ENCODE results near the gene RPLP2. TPM values are rescaled to one million over a fixed set of nuclear protein-coding genes. Genes with fewer than 3 reads are reported as not detected.

RPLP2 gene
- total RNA-seq, 1 experiment from 2014 or later = 2,142 TPM

DNA sequence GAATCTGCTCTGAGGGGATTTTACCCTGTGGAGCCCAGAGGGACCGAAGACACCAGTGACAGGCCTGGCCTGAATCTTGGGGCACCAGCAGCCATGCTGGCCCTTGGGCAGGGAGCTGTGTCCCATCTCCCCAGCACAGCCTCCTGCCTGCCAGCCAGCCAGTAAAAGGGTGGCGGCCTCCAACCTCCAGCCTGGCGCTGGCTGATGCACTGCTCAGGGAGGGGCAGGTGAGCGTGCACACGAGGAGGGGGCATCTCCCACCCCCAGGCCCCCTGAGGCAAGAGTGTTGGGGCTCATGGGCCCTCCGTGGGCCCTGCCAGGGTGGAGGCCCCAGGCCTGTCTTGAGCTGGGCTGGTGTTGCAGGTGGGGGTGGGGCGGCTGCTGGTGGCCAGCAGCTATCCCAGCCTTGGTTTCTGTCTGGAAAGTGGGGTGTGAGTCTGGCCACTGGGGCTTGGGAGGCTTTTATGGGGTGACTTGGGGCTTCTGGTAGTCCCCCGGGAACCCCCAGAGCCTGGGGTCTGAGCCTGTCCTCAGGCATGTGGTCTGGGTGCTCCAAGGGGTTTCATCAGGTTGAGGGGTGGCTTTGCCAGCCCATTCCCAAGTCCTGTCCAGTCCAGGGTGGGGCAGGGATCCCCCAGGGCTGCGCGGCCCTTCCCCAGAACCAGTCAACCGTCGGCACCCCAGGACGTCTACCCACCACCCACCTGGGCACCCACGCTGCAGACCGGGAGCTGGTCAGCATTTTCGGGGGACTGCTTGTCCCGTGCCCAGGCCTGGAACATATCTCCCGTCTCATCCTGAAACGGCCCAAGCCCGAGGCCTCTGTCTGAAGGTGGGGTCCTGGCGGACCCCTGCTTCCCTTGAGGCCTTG is 50.7 kb downstream of the RPLP2 start:
- no peak for DNase-seq (ENCODE audit: unreplicated experiment)
- Mint-ChIP-seq H3K4me1 (ENCODE audit: insufficient read depth, unreplicated experiment) (no peaks in the 10 kb centered on the region), H3K4me3 (ENCODE audit: unreplicated experiment) (no peak overlapping the region), H3K9me3 (ENCODE audit: unreplicated experiment) (no peaks in the 10 kb centered on the region), H3K27me3 (ENCODE audit: insufficient read depth, unreplicated experiment) (no peaks in the 10 kb centered on the region), H3K27ac (ENCODE audit: low read depth, unreplicated experiment) (no peak overlapping the region), H3K36me3 (ENCODE audit: insufficient read depth, unreplicated experiment) (peaks cover 40% of the 10 kb centered on the region)
- intact Hi-C loops (cut with micrococcal nuclease) = no loop called here
- ChIA-PET CTCF (no interaction called here), POLR2A (interaction anchor here (1.2 to 1.4 kb wide), 2 partner anchors 14 kb away, joined by 3 to 4 read pairs; no protein-coding TSS in a partner anchor)
- BruUV-seq (replicated peaks) = no TSS peak
- no peak for TF ChIP-seq CTCF (IDR thresholded peaks at IDR 0.05; ENCODE audit: unreplicated experiment)

DNA sequence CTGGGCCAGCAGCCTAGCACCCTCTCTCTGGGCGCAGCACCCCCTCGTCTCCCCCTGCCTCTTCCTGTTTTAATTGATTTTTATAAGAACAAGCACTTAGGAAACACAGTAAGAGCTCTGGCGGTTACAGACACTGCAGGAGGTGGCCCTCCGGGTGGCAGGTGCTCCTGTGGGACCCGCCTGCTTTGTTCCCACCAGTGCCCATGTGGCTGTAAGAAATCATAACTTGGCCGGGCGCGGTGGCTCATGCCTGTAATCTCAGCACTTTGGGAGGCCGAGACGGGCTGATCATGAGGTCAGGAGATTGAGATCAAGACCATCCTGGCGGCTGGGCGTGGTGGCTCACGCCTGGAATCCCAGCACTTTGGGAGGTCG is 51.3 kb downstream of the RPLP2 start:
- Mint-ChIP-seq H3K9me3 (ENCODE audit: unreplicated experiment) (no peaks in the 10 kb centered on the region), H3K4me1 (ENCODE audit: insufficient read depth, unreplicated experiment) (no peaks in the 10 kb centered on the region), H3K27me3 (ENCODE audit: insufficient read depth, unreplicated experiment) (no peaks in the 10 kb centered on the region), H3K27ac (ENCODE audit: low read depth, unreplicated experiment) (no peak overlapping the region), H3K36me3 (ENCODE audit: insufficient read depth, unreplicated experiment) (peaks cover 46% of the 10 kb centered on the region), H3K4me3 (ENCODE audit: unreplicated experiment) (no peak overlapping the region)
- DNase-seq (ENCODE audit: unreplicated experiment) = no peak
- TF ChIP-seq CTCF (IDR thresholded peaks at IDR 0.05; ENCODE audit: unreplicated experiment) = no peak
- POLR2A ChIA-PET = interaction anchor here (1.2 to 1.4 kb wide), 2 partner anchors 15 to 34 kb away, joined by 3 to 4 read pairs; no protein-coding TSS in a partner anchor
- BruUV-seq (replicated peaks) = no TSS peak
- CTCF ChIA-PET = no interaction called here
- intact Hi-C loops (cut with micrococcal nuclease) = no loop called here

- no peak for DNase-seq (ENCODE audit: unreplicated experiment)
- no peak overlapping the region for H3K27ac Mint-ChIP-seq (ENCODE audit: low read depth, unreplicated experiment)
- no peaks in the 10 kb centered on the region for H3K4me1 Mint-ChIP-seq (ENCODE audit: insufficient read depth, unreplicated experiment)
- ChIA-PET CTCF (interaction anchor here (1.4 kb wide), 1 partner anchor 14 kb away, joined by 4 read pairs; no protein-coding TSS in a partner anchor), POLR2A (interaction anchor here (1.0 to 1.4 kb wide), 2 partner anchors 16 to 33 kb away, joined by 4 to 6 read pairs; no protein-coding TSS in a partner anchor)
- H3K27me3 Mint-ChIP-seq (ENCODE audit: insufficient read depth, unreplicated experiment) = no peaks in the 10 kb centered on the region
- no peak for TF ChIP-seq CTCF (IDR thresholded peaks at IDR 0.05; ENCODE audit: unreplicated experiment)
- no peak overlapping the region for H3K4me3 Mint-ChIP-seq (ENCODE audit: unreplicated experiment)
- peaks cover 57% of the 10 kb centered on the region for H3K36me3 Mint-ChIP-seq (ENCODE audit: insufficient read depth, unreplicated experiment)
- H3K9me3 Mint-ChIP-seq (ENCODE audit: unreplicated experiment) = no peaks in the 10 kb centered on the region
- BruUV-seq (replicated peaks) = no TSS peak
- intact Hi-C loops (cut with micrococcal nuclease) = no loop called here
Measured at GRCh38 chr11:862081-862661, 52.4 kb downstream of the RPLP2 start.

Other genes starting within 250 kb of the RPLP2 start
- 6.1 and 8.0 TPM in 2 replicates for gene LMNTD2, start 249.2 kb upstream of the RPLP2 start, total RNA-seq (2022)
- gene RASSF7, start 249.0 kb upstream of the RPLP2 start, total RNA-seq (2022) = 11.4 and 13.3 TPM in 2 replicates
- gene PHRF1, start 233.5 kb upstream of the RPLP2 start, total RNA-seq (2022) = 29.9 and 31.8 TPM in 2 replicates
- gene IRF7, start 194.0 kb upstream of the RPLP2 start, total RNA-seq (2022) = 7.7 and 9.5 TPM in 2 replicates
- gene CDHR5, start 185.0 kb upstream of the RPLP2 start, total RNA-seq (2022) = not detected in 2 replicates
- gene SCT, start 182.8 kb upstream of the RPLP2 start, total RNA-seq (2022) = not detected in 2 replicates
- gene DRD4, start 172.7 kb upstream of the RPLP2 start, total RNA-seq (2022) = 0.44 and 1.3 TPM in 2 replicates
- gene DEAF1, start 114.7 kb upstream of the RPLP2 start, total RNA-seq (2022) = 46.8 and 54.1 TPM in 2 replicates
- 12.2 and 12.8 TPM in 2 replicates for gene TMEM80, start 114.2 kb upstream of the RPLP2 start, total RNA-seq (2022)
- gene EPS8L2, start 103.7 kb upstream of the RPLP2 start, total RNA-seq (2022) = 109 and 119 TPM in 2 replicates
- 93.8 and 137 TPM in 2 replicates for gene TALDO1, start 62.5 kb upstream of the RPLP2 start, total RNA-seq (2022)
- 54.6 and 67.7 TPM in 2 replicates for gene GATD1, start 32.5 kb upstream of the RPLP2 start, total RNA-seq (2022)
- gene CEND1, start 19.9 kb upstream of the RPLP2 start, total RNA-seq (2022) = not detected in 2 replicates
- 34.0 and 36.5 TPM in 2 replicates for gene SLC25A22, start 11.7 kb upstream of the RPLP2 start, total RNA-seq (2022)
- 15.8 and 22.1 TPM in 2 replicates for gene PIDD1, start 4.7 kb upstream of the RPLP2 start, total RNA-seq (2022)
- 100 and 112 TPM in 2 replicates for gene PNPLA2, start 8.9 kb downstream of the RPLP2 start, total RNA-seq (2022)
- gene CRACR2B, start 18.0 kb downstream of the RPLP2 start, total RNA-seq (2022) = 1.2 and 1.9 TPM in 2 replicates
- 404 and 412 TPM in 2 replicates for gene CD151, start 23.0 kb downstream of the RPLP2 start, total RNA-seq (2022)
- gene POLR2L, start 32.6 kb downstream of the RPLP2 start, total RNA-seq (2022) = 96.9 and 118 TPM in 2 replicates
- 118 and 148 TPM in 2 replicates for gene TSPAN4, start 32.9 kb downstream of the RPLP2 start, total RNA-seq (2022)
- gene CHID1, start 100.8 kb downstream of the RPLP2 start, total RNA-seq (2022) = 82.1 and 94.8 TPM in 2 replicates
- gene AP2A2, start 115.9 kb downstream of the RPLP2 start, total RNA-seq (2022) = 70.5 and 70.6 TPM in 2 replicates
- gene MUC6, start 226.8 kb downstream of the RPLP2 start, total RNA-seq (2022) = not detected in 2 replicates